PC-9 (cell line): ENCODE measurements around the gene STAP2.

ENCODE experiments used
- EZH2 ChIP-seq: fragments of 200-600 bp; sonication (generic); IDR thresholded peaks from 2 replicates; pipeline ENCODE4 v1.8.0; 2017; ENCODE audit warnings: antibody characterized with exemption, low read depth
- TF ChIP-seq, protein P1 (sequence below): fragments of 200-600 bp; sonication (generic); conservative IDR thresholded peaks from 2 replicates; pipeline ENCODE4 v1.6.1; 2017; ENCODE audit warnings: mixed run types, antibody characterized with exemption, mild to moderate bottlenecking, moderate library complexity

DNA sequence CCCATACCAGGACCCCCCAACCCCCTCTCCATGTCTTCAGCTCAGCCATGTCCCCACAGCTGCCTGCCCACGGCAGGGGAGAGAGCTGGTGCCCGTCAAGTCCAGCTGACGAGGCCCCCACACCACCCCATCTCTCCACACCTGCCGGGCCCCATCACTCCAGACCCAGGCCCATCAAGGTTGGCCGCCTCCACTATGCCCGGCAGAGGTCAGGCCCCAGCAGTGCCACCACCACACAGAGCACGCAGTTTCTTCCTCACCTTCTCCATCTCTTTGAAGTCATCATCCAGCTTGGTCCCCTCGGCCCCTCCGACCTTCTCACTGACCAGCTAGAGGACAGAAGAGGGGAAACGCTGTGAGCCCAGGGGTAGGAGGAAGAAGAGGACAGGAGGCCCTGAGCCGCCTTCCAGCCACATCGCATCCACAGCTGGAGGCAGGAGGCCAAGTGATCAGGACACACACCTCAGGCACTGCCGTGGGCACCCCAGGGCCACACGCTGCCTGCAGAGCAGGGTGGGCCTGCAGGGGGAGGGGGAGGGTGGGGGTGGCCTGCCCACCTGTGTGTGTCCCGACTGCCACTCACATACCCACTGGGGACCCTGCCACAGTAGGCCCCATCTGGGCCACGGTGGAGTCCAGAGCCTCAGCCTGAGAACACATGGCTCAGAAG lies 28.2 kb upstream of the STAP2 start:
- TF ChIP-seq, protein P1, sequence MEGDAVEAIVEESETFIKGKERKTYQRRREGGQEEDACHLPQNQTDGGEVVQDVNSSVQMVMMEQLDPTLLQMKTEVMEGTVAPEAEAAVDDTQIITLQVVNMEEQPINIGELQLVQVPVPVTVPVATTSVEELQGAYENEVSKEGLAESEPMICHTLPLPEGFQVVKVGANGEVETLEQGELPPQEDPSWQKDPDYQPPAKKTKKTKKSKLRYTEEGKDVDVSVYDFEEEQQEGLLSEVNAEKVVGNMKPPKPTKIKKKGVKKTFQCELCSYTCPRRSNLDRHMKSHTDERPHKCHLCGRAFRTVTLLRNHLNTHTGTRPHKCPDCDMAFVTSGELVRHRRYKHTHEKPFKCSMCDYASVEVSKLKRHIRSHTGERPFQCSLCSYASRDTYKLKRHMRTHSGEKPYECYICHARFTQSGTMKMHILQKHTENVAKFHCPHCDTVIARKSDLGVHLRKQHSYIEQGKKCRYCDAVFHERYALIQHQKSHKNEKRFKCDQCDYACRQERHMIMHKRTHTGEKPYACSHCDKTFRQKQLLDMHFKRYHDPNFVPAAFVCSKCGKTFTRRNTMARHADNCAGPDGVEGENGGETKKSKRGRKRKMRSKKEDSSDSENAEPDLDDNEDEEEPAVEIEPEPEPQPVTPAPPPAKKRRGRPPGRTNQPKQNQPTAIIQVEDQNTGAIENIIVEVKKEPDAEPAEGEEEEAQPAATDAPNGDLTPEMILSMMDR: no peak
- TF ChIP-seq EZH2: no peak
